HCEC 1CT (cell line): ENCODE results near the gene ADGRB3.
"Not testable (repeated sequence)": the region's sequence is repeated elsewhere in the genome, so short reads cannot be mapped to it uniquely, and the experiment has no call there.

Source experiments
- DNase-seq: peaks from one replicate; pipeline ENCODE4 v3.0.0-alpha.2; 2017

Gene ADGRB3

GRCh38 chr6:68973066-68973465 is 338.0 kb downstream of the ADGRB3 start:
- no peak for DNase-seq

GRCh38 chr6:68975064-68975463 is 340.0 kb downstream of the ADGRB3 start:
- no peak for DNase-seq

- no peak for DNase-seq
These were observed 340.7 kb downstream of the ADGRB3 start for GRCh38 chr6:68975816-68976215.

GRCh38 chr6:68976260-68976659 is 341.2 kb downstream of the ADGRB3 start:
- no peak for DNase-seq

GRCh38 chr6:68978411-68978810 is 343.3 kb downstream of the ADGRB3 start:
- no peak for DNase-seq

GRCh38 chr6:68981668-68982067 is 346.6 kb downstream of the ADGRB3 start:
- not testable (repeated sequence) for DNase-seq

- no peak for DNase-seq
These were observed 353.6 kb downstream of the ADGRB3 start for GRCh38 chr6:68988698-68989097.

GRCh38 chr6:68990317-68990716 is 355.2 kb downstream of the ADGRB3 start:
- no peak for DNase-seq

- DNase-seq: no peak
These were observed 358.8 kb downstream of the ADGRB3 start for GRCh38 chr6:68993911-68994310.

- DNase-seq: no peak
These were observed 359.4 kb downstream of the ADGRB3 start for GRCh38 chr6:68994521-68994920.

GRCh38 chr6:69005199-69005598 is 370.1 kb downstream of the ADGRB3 start:
- DNase-seq: no peak

GRCh38 chr6:69007781-69008180 is 372.7 kb downstream of the ADGRB3 start:
- DNase-seq: no peak

GRCh38 chr6:69012211-69012610 is 377.1 kb downstream of the ADGRB3 start:
- no peak for DNase-seq

GRCh38 chr6:69012876-69013275 is 377.8 kb downstream of the ADGRB3 start:
- no peak for DNase-seq

- DNase-seq: no peak
These were observed 383.8 kb downstream of the ADGRB3 start for GRCh38 chr6:69018906-69019305.

GRCh38 chr6:69019832-69020231 is 384.8 kb downstream of the ADGRB3 start:
- DNase-seq: no peak

GRCh38 chr6:69022993-69023392 is 387.9 kb downstream of the ADGRB3 start:
- DNase-seq: peak; percentile 14

- DNase-seq: no peak
These were observed 391.2 kb downstream of the ADGRB3 start for GRCh38 chr6:69026243-69026642.

GRCh38 chr6:69026715-69027114 is 391.6 kb downstream of the ADGRB3 start:
- no peak for DNase-seq

- DNase-seq: no peak
These were observed 392.8 kb downstream of the ADGRB3 start for GRCh38 chr6:69027861-69028260.

GRCh38 chr6:69038841-69039240 is 403.8 kb downstream of the ADGRB3 start:
- no peak for DNase-seq

- no peak for DNase-seq
These were observed 407.2 kb downstream of the ADGRB3 start for GRCh38 chr6:69042297-69042696.

GRCh38 chr6:69044534-69044933 is 409.5 kb downstream of the ADGRB3 start:
- DNase-seq: no peak

- no peak for DNase-seq
These were observed 424.3 kb downstream of the ADGRB3 start for GRCh38 chr6:69059413-69059812.

- DNase-seq: no peak
These were observed 426.0 kb downstream of the ADGRB3 start for GRCh38 chr6:69061066-69061465.

- no peak for DNase-seq
These were observed 428.3 kb downstream of the ADGRB3 start for GRCh38 chr6:69063401-69063800.
